Keratinocyte (primary cell): ENCODE results near the gene TANGO2. TPM values are rescaled to one million over a fixed set of nuclear protein-coding genes. Genes with fewer than 3 reads are reported as not detected.

Source experiments
- DNase-seq: peaks from one replicate; pipeline ENCODE4 v3.0.0-alpha.2; 2011; ENCODE audit warnings: low read depth, missing footprints, low spot score
- FAIRE-seq: peaks from 2 replicates; lab custom pipeline; 2011; peaks lifted over from hg19 to GRCh38; lab: Jason Lieb, UNC
- H2AFZ ChIP-seq: 2 replicates; pipeline ENCODE4 v1.6.0; 2012; ENCODE audit warnings: low read length, control low read depth, inconsistent platforms; ENCODE audit not compliant: control insufficient read depth
- H3K27ac ChIP-seq: 2 replicates; pipeline ENCODE4 v1.5.1; 2011; ENCODE audit warnings: low read length; ENCODE audit not compliant: control insufficient read depth, insufficient read depth
- H3K27me3 ChIP-seq: 3 replicates; pipeline ENCODE4 v1.6.0; 2011; ENCODE audit warnings: low read length; ENCODE audit not compliant: control insufficient read depth, insufficient read depth; ENCODE audit errors: extremely low read depth
- H3K36me3 ChIP-seq, 2 experiments: 2 replicates in 1 of 2; 3 replicates in 1 of 2; pipeline ENCODE4 v1.5.1; 2011; ENCODE audit warnings: low read length in 2 of 2, mild to moderate bottlenecking in 1 of 2; ENCODE audit not compliant: control insufficient read depth in 2 of 2, insufficient read depth in 2 of 2; ENCODE audit errors: extremely low read depth in 1 of 2
- H3K4me1 ChIP-seq: 3 replicates; pipeline ENCODE4 v1.5.1; 2011; ENCODE audit warnings: low read length; ENCODE audit not compliant: control insufficient read depth, insufficient read depth; ENCODE audit errors: extremely low read depth
- H3K4me2 ChIP-seq: 3 replicates; pipeline ENCODE4 v1.6.0; 2011; ENCODE audit warnings: low read depth, low read length; ENCODE audit not compliant: control insufficient read depth, insufficient read depth; ENCODE audit errors: extremely low read depth
- H3K4me3 ChIP-seq, 3 experiments: fragments of 200-600 bp in 1 of 3; sonication (generic) in 1 of 3; 2 replicates in 2 of 3; 3 replicates in 1 of 3; pipeline ENCODE4 v1.5.1; 2011 to 2016; ENCODE audit warnings: low read length in 3 of 3, mild to moderate bottlenecking in 3 of 3, control low read depth in 2 of 3, inconsistent platforms in 1 of 3, low read depth in 1 of 3, mixed read lengths in 1 of 3, mixed run types in 1 of 3, moderate library complexity in 1 of 3; ENCODE audit not compliant: control insufficient read depth in 2 of 3, insufficient read depth in 2 of 3; ENCODE audit errors: extremely low read depth in 1 of 3
- H3K79me2 ChIP-seq: 2 replicates; pipeline ENCODE4 v1.6.0; 2012; ENCODE audit warnings: low read length; ENCODE audit not compliant: control insufficient read depth, insufficient read depth
- H3K9ac ChIP-seq: 3 replicates; pipeline ENCODE4 v1.6.0; 2011; ENCODE audit warnings: low read length; ENCODE audit not compliant: control insufficient read depth, insufficient read depth; ENCODE audit errors: extremely low read depth
- H3K9me1 ChIP-seq: 3 replicates; pipeline ENCODE4 v1.6.0; 2011; ENCODE audit warnings: low read length; ENCODE audit not compliant: control insufficient read depth, insufficient read depth; ENCODE audit errors: extremely low read depth
- H3K9me3 ChIP-seq: 2 replicates; pipeline ENCODE4 v1.5.1; 2012; ENCODE audit warnings: low read depth, low read length; ENCODE audit not compliant: control insufficient read depth
- H4K20me1 ChIP-seq: 3 replicates; pipeline ENCODE4 v1.6.0; 2011; ENCODE audit warnings: low read length; ENCODE audit not compliant: control insufficient read depth, insufficient read depth; ENCODE audit errors: extremely low read depth
- EZH2 ChIP-seq: IDR thresholded peaks from one replicate; pipeline ENCODE4 v1.6.1; 2012; ENCODE audit warnings: inconsistent platforms, mild to moderate bottlenecking, low read length, moderate library complexity
- dilution Hi-C: fragments of 300-500 bp; cut with MboI; formaldehyde crosslinking; loops from one replicate; pipeline ENCODE4 v1.7.0; 2020; ENCODE audit warnings: low sequenced_read_pairs; ENCODE audit not compliant: extremely low pct_ligation_motif_present
- polyA plus RNA-seq, 5 experiments: library from polyadenylated mRNA; depleted of rRNA in 3 of 5; stranded (reverse) in 3 of 5; stranded (forward) in 1 of 5; unstranded in 1 of 5; fragments of >200 nt; gene quantifications; 1 replicate in 1 of 5; 2 replicates in 3 of 5; 3 replicates in 1 of 5; pipeline versions ENCODE4 v1.2.1 to v1.2.3, GENCODE V29; 2011 to 2012; ENCODE audit warnings: missing spikeins in 2 of 5, low read depth in 1 of 5, low replicate concordance in 1 of 5
- TF ChIP-seq, protein P1 (sequence below), 3 experiments: IDR thresholded peaks in 1 of 3; conservative IDR thresholded peaks in 1 of 3; optimal IDR thresholded peaks in 1 of 3; 2 replicates in 2 of 3; 3 replicates in 1 of 3; pipeline versions ENCODE3 to v1.5.1; 2011; ENCODE audit warnings: low read length in 3 of 3, mild to moderate bottlenecking in 3 of 3, moderate library complexity in 2 of 3, control low read depth in 1 of 3, inconsistent platforms in 1 of 3; ENCODE audit not compliant: insufficient read depth in 2 of 3; ENCODE audit errors: extremely low read depth in 1 of 3

The TANGO2 gene
- polyA plus RNA-seq, 1 donor (not counting 4 experiments of a cell fraction or from before 2014, with no cell fraction given) = 20.1 TPM

DNA sequence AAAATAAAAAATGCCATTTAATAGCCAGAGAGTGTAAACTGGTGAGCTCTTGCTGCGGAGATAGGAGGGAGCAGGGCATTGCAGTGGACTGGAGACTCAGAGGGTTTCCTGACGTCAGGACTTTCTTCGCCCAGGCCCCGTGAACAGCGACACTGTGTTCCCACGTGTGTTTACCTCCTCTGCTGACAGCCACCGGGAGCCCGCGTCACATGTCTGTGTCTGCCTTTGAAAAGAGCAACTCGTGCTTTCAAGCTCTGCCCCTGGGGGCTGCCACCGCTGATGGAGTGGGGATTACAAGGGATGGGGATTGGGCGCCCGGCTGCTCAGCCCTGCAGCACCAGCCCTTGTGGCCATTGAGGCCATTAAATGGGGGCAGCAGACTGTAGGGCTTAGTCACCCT, 3.3 kb downstream of the TANGO2 start:
- Histone ChIP-seq H2AFZ (no peak overlapping the region), H3K4me2 (no peak overlapping the region), H3K9me1 (peaks cover 2% of the 10 kb centered on the region), H3K79me2 (peaks cover 29% of the 10 kb centered on the region), H3K36me3 (peaks cover 8 to 9% of the 10 kb centered on the region in 2 experiments), H3K4me3 (no peak overlapping the region), H3K9ac (no peak overlapping the region), H3K27ac (no peak overlapping the region), H3K27me3 (no peaks in the 10 kb centered on the region), H4K20me1 (no peaks in the 10 kb centered on the region), H3K9me3 (no peaks in the 10 kb centered on the region), H3K4me1 (peaks cover 13% of the 10 kb centered on the region)
- TF ChIP-seq, protein P1, sequence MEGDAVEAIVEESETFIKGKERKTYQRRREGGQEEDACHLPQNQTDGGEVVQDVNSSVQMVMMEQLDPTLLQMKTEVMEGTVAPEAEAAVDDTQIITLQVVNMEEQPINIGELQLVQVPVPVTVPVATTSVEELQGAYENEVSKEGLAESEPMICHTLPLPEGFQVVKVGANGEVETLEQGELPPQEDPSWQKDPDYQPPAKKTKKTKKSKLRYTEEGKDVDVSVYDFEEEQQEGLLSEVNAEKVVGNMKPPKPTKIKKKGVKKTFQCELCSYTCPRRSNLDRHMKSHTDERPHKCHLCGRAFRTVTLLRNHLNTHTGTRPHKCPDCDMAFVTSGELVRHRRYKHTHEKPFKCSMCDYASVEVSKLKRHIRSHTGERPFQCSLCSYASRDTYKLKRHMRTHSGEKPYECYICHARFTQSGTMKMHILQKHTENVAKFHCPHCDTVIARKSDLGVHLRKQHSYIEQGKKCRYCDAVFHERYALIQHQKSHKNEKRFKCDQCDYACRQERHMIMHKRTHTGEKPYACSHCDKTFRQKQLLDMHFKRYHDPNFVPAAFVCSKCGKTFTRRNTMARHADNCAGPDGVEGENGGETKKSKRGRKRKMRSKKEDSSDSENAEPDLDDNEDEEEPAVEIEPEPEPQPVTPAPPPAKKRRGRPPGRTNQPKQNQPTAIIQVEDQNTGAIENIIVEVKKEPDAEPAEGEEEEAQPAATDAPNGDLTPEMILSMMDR (optimal IDR thresholded peaks at IDR 0.05 in 1 of 3, IDR thresholded peaks at IDR 0.05 in 1 of 3, conservative IDR thresholded peaks at IDR 0.05 in 1 of 3; ENCODE audit: extremely low read depth in 1 of 3, insufficient read depth in 2 of 3, low read length in 3 of 3) = no peak
- TF ChIP-seq EZH2 = no peak
- FAIRE-seq (no peak), DNase-seq (no peak)
- dilution Hi-C loops = no loop called here

- Histone ChIP-seq H3K27me3 (no peaks in the 10 kb centered on the region), H3K4me1 (peaks cover 11% of the 10 kb centered on the region), H3K9ac (no peak overlapping the region), H3K79me2 (peaks cover 29% of the 10 kb centered on the region), H3K9me3 (no peaks in the 10 kb centered on the region), H3K27ac (no peak overlapping the region), H3K9me1 (peaks cover 2% of the 10 kb centered on the region), H3K4me2 (no peak overlapping the region), H3K4me3 (no peak overlapping the region), H2AFZ (no peak overlapping the region), H3K36me3 (peaks cover 8 to 9% of the 10 kb centered on the region in 2 experiments), H4K20me1 (no peaks in the 10 kb centered on the region)
- TF ChIP-seq EZH2 = no peak
- TF ChIP-seq, protein P1 (optimal IDR thresholded peaks at IDR 0.05 in 1 of 3, IDR thresholded peaks at IDR 0.05 in 1 of 3, conservative IDR thresholded peaks at IDR 0.05 in 1 of 3; ENCODE audit: extremely low read depth in 1 of 3, insufficient read depth in 2 of 3, low read length in 3 of 3) = no peak
- DNase-seq = no peak
- dilution Hi-C loops = no loop called here
- no peak for FAIRE-seq
Measured at GRCh38 chr22:20024650-20025397, 3.9 kb downstream of the TANGO2 start.
